IPS-15b (cell line): ENCODE results near the gene CD46.

Experiments
- H3K27me3 ChIP-seq: one replicate; pipeline ENCODE4 v1.6.1; 2013; ENCODE audit warnings: low read length; ENCODE audit not compliant: control insufficient read depth, insufficient read depth
- H3K36me3 ChIP-seq: one replicate; pipeline ENCODE4 v1.6.1; 2013; ENCODE audit warnings: low read length; ENCODE audit not compliant: control insufficient read depth, insufficient read depth
- H3K4me1 ChIP-seq: one replicate; pipeline ENCODE4 v1.6.1; 2013; ENCODE audit warnings: mild to moderate bottlenecking, low read length; ENCODE audit not compliant: control insufficient read depth, insufficient read depth
- H3K4me3 ChIP-seq: one replicate; pipeline ENCODE4 v1.5.1; 2013; ENCODE audit warnings: low read depth, low read length
- H3K9ac ChIP-seq: one replicate; pipeline ENCODE4 v1.6.1; 2013; ENCODE audit warnings: low read depth, mild to moderate bottlenecking, low read length
- H3K9me3 ChIP-seq: one replicate; pipeline ENCODE4 v1.6.1; 2013; ENCODE audit warnings: mild to moderate bottlenecking, low read length; ENCODE audit not compliant: control insufficient read depth, insufficient read depth

The CD46 gene

DNA sequence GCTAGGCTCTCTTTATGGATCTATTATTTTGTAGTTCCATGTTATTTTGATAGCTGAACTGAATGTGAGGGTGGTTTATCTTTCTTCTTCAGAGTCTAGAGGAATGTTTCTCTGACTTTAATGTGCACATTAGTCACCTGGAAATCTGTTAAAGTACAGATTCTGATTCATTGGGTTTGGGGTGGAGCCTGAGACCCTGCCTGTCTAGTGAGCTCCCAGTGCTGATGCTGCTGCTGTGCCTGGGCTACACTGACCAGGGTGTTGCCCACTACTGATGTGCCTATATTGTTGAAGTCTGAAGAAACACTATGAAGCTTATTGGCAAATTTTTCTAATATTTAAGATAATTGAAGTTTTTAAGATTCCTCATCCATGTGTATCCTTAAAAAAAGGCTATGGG is 35.9 kb downstream of the CD46 start:
- H3K4me3 ChIP-seq: no peak overlapping the region
- no peaks in the 10 kb centered on the region for H3K4me1 ChIP-seq
- no peaks in the 10 kb centered on the region for H3K27me3 ChIP-seq
- H3K9ac ChIP-seq: no peak overlapping the region
- peaks cover 4% of the 10 kb centered on the region for H3K36me3 ChIP-seq
- H3K9me3 ChIP-seq: no peaks in the 10 kb centered on the region

- no peak overlapping the region for H3K9ac ChIP-seq
- H3K4me3 ChIP-seq: no peak overlapping the region
- no peaks in the 10 kb centered on the region for H3K9me3 ChIP-seq
- no peaks in the 10 kb centered on the region for H3K4me1 ChIP-seq
- H3K36me3 ChIP-seq: peaks cover 4% of the 10 kb centered on the region
- H3K27me3 ChIP-seq: no peaks in the 10 kb centered on the region
Observed at GRCh38 chr1:207789386-207789785, 37.5 kb downstream of the CD46 start.

DNA sequence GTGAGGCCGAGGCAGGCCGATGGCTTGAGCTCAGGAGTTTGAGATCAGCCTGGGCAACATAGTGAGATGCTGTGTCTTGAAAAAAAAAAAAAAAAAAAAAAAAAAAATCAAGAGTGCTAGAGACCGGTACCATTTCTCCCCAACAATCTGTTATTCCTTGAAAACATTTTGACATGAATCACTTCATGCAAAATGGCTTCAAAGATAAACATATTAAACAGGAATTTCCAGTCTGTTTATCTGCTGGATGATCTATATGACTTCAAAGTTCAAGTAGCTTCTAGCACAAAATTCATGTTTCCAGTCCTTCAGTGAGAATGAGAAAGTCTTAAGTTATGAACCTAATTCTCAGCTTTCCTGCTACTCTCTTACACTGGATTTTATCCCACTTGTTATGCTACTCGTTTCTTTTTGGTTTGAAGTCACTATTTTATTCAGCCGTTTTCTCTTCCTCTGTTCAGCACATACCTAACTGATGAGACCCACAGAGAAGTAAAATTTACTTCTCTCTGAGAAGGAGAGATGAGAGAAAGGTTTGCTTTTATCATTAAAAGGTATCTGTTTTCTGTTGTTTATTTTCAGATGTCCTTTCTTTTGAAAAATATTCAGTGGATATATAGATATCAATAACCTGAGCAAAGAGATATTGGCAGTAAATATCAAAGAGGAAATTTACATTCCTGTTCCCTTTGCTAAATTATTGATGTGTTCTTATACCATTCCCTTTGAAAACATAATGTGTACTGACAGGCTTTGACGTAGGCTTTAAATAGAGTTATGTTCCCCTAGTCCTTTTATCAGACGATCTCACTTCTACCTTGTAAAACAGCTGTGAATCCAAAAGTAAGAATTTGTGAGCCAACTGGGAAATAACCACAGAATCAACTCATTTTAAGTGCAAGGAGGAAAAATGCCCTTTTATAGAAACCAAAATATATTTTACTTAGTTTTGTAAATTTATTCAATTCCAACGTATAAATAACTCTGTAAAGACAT is 38.2 kb downstream of the CD46 start:
- no peak overlapping the region for H3K4me3 ChIP-seq
- H3K9me3 ChIP-seq: no peaks in the 10 kb centered on the region
- H3K36me3 ChIP-seq: peaks cover 4% of the 10 kb centered on the region
- H3K9ac ChIP-seq: no peak overlapping the region
- H3K4me1 ChIP-seq: no peaks in the 10 kb centered on the region
- no peaks in the 10 kb centered on the region for H3K27me3 ChIP-seq

GRCh38 chr1:207791290-207791689 is 39.4 kb downstream of the CD46 start:
- H3K27me3 ChIP-seq: no peaks in the 10 kb centered on the region
- H3K9me3 ChIP-seq: no peaks in the 10 kb centered on the region
- H3K4me1 ChIP-seq: no peaks in the 10 kb centered on the region
- H3K36me3 ChIP-seq: peaks cover 4% of the 10 kb centered on the region
- H3K4me3 ChIP-seq: no peak overlapping the region
- no peak overlapping the region for H3K9ac ChIP-seq

- H3K27me3 ChIP-seq: no peaks in the 10 kb centered on the region
Observed at GRCh38 chr1:207793327-207793726, 41.5 kb downstream of the CD46 start.

DNA sequence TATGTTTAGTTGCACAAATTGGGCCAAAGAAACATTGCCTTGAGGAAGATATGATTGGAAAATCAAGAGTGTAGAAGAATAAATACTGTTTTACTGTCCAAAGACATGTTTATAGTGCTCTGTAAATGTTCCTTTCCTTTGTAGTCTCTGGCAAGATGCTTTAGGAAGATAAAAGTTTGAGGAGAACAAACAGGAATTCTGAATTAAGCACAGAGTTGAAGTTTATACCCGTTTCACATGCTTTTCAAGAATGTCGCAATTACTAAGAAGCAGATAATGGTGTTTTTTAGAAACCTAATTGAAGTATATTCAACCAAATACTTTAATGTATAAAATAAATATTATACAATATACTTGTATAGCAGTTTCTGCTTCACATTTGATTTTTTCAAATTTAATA is 43.0 kb downstream of the CD46 start:
- Histone ChIP-seq H3K9me3 (no peaks in the 10 kb centered on the region), H3K4me1 (no peaks in the 10 kb centered on the region), H3K9ac (no peak overlapping the region), H3K4me3 (no peak overlapping the region), H3K36me3 (no peaks in the 10 kb centered on the region), H3K27me3 (no peaks in the 10 kb centered on the region)

More at GRCh38 chr1:207793327-207793726, 41.5 kb downstream of the CD46 start:
- Histone ChIP-seq H3K9me3 (no peaks in the 10 kb centered on the region), H3K36me3 (no peaks in the 10 kb centered on the region), H3K9ac (no peak overlapping the region), H3K4me3 (no peak overlapping the region), H3K4me1 (no peaks in the 10 kb centered on the region)

DNA sequence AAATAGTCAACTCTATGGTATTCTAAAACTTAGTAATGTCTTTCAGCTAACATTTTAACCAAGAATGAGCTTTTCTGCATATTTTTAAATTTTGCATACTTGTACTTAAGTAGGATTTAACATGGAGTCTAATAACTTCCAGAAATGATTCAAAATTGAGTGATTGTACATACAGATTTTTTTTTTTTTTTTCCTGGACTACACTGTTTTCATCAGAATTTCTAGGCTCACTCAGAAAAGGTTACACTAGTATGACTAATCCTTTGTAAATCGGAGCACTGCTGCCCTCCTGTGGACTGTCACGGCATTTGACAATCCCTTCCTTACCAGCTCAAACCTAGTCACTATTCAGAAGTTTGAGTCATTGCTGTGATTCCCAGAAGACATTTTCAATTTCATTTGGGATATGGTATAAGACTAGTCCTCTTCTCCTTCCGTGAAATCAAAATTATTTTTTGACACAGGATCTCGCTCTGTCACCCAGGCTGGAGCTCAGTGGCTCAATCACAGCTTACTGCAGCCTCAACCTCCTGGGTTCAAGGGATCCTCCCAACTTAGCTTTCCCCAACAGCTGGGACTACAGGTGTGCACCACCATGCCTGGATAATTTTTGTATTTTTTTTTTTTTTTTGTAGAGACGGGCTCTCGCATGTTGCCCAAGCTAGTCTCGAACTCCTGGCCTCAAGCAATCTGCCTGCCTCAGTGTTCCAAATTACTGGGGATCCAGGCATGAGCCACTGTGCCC is 45.5 kb downstream of the CD46 start:
- H3K9ac ChIP-seq: no peak overlapping the region
- no peaks in the 10 kb centered on the region for H3K27me3 ChIP-seq
- no peaks in the 10 kb centered on the region for H3K36me3 ChIP-seq
- H3K9me3 ChIP-seq: no peaks in the 10 kb centered on the region
- H3K4me3 ChIP-seq: no peak overlapping the region
- no peaks in the 10 kb centered on the region for H3K4me1 ChIP-seq

DNA sequence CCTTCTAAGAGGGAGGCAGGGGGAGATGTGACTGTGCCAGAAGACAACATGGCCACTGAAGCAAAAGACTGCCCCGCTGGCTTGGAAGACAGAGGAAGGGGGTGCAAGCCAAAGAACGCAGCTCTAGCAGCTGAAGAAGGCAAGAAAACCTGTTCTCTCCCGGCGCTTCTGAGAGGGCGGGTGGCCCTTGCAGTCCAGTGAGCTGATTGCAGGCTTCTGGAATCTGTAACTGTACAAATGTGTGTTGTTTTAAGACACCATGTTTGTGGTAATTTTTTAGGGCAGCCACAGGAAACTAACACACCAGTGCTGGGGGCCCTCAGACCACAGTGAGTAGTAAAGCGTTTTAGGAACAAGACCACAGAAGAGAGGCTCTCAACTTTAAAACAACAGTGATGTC is 47.0 kb downstream of the CD46 start:
- no peaks in the 10 kb centered on the region for H3K36me3 ChIP-seq
- H3K9ac ChIP-seq: no peak overlapping the region

GRCh38 chr1:207799989-207800648 is 48.3 kb downstream of the CD46 start:
- Histone ChIP-seq H3K27me3 (no peaks in the 10 kb centered on the region), H3K36me3 (no peaks in the 10 kb centered on the region), H3K9me3 (no peaks in the 10 kb centered on the region), H3K9ac (no peak overlapping the region), H3K4me3 (no peak overlapping the region), H3K4me1 (no peaks in the 10 kb centered on the region)

More for the DNA sequence above, 47.0 kb downstream of the CD46 start:
- Histone ChIP-seq H3K27me3 (no peaks in the 10 kb centered on the region), H3K4me3 (no peak overlapping the region), H3K4me1 (no peaks in the 10 kb centered on the region), H3K9me3 (no peaks in the 10 kb centered on the region)

GRCh38 chr1:207801819-207802218 is 50.0 kb downstream of the CD46 start:
- Histone ChIP-seq H3K36me3 (no peaks in the 10 kb centered on the region), H3K27me3 (no peaks in the 10 kb centered on the region), H3K9me3 (no peaks in the 10 kb centered on the region), H3K9ac (no peak overlapping the region), H3K4me1 (no peaks in the 10 kb centered on the region), H3K4me3 (no peak overlapping the region)

DNA sequence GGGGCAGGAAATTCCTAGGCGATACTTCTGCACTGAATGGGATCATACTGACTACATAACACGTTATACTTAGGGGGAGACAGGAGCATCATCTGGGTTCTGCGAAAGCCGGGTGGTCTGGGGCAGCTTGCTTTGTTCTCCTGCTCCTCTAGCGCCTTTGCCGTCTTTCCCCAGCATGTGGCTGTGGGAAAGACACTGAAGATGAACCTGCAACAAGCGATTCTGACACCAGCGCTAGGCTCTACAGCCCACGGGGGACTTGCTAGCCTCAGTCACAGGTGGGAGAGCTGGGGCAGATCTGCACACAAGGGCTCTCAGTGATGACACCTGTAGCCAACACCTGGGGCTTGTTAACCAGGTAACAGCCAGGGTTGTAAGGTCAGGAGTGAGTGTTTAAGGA is 51.8 kb downstream of the CD46 start:
- Histone ChIP-seq H3K36me3 (no peaks in the 10 kb centered on the region), H3K4me3 (no peak overlapping the region), H3K9me3 (no peaks in the 10 kb centered on the region), H3K9ac (no peak overlapping the region), H3K27me3 (no peaks in the 10 kb centered on the region), H3K4me1 (peaks cover 4% of the 10 kb centered on the region)
